Stimulated activated CD4-positive, alpha-beta T cell treated with anti-CD3 and anti-CD28 coated beads, Interleukin-2, amount 100 ng/mL, for 24 hours (primary cell): Measurements from ENCODE around the gene SLC46A3.

Experiments used
- DNase-seq, 2 donors: peaks; one replicate each; pipeline ENCODE4 v3.0.0-alpha.2; 2020

SLC46A3 gene

DNA sequence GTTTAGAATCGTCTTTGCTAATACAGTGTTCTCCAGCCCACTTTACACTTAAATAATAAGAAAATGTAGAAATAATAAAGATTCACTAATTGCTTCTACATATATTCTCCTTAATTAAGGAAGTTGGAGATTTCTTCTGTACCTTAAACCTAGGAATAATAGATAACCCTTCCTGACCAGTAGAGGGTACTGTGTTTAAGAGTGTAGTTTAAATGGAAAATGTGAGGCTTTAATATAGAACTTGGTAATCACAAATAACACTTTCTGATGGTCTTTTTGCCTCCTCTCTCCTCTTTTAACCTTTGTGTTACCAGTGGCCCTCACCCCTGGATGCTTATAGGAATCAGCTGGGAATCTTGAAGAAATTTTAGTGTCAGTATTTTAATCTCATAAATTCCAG is 39.1 kb downstream of the SLC46A3 start:
- DNase-seq: no peak

DNA sequence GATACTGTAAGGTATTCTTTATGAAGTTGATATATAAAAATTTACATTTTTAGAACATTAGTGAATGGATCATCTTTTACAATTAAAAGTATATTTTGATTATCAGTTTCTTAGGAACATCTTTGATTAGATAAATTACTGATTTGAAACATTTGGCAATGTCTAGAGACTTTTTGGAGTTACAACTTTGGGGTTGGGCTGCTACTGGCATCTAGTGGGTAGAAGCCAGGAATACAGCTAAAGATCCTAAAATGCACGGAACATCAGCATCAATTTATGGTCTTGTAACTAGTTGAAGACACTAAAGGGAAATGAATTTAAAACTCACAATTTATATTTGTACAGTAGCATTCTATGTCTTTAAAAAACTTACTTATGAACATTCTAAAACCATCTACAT is 40.0 kb downstream of the SLC46A3 start:
- DNase-seq: no peak

DNA sequence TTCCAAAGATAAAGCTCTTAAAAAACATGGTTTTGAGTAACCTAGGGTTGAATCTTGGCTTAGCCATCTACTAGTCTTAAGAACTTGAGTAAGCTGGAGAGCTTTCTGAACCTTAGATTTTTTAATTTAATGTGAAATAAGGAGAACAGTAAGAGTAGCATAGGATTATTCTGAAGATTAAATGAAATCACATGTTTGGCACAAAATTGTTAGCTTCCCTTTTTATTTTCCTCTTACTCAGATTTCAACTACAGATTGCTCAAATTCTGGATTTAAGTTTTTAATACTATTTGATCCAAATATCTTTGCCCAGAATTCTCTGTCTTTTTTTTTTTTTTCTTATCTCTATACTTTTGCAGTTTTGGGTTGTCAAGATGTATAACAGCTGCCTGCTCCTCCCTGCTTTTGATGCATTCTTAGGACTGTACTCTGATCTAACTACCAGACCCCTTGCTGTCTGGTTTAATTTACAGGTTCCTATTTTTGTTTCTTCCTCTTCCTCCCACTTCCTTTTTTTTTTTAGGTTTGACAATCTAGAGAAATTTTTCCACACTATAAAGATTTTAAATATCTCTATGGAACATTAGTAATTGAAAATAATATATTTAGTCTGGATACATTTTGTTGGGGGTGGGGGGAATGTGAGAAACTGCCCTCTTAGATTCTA is 47.5 kb downstream of the SLC46A3 start:
- no peak for DNase-seq

DNA sequence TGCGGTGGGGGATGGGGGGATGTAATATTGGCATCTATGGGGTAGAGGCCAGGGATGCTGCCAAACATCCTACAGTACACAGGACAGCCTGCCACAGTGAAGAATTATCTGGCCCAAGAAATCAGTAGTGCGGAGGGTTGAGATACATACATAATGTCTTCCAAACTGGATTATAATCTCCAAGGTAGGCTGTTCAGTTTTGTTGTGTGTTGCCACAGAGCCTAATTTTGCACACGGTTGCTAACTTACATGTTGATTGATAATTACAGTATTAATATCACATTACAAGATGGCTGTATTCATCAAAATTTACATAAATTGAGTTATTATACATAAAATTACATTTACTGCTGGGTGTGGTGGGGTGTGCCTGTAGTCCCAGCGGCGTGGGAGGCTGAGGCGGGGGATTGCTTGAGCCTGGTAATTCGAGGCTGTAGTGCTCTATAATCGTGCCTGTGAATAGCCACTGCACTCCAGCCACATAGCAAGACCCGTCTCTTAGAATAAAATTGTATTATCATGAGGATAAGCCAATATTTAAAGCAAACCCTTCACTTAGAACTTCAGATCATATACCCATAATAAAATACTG is 51.8 kb downstream of the SLC46A3 start:
- no peak for DNase-seq

DNA sequence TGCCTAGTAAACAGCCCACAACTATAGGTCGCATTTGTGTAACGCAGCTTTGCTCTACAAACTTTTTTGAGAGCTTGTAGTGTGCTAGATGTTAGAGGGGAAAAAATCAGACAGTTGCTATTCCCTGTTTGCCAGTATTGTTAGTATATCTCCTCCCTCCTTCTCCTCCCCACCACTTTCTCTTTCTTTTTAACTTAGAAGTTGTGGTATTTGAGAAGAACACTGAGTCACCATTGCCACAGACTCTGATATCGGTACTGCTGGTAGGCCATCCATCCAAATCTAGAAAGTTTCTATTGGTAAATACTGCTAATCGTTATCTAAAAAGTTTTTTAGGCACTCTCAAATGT is 59.2 kb downstream of the SLC46A3 start:
- DNase-seq: no peak

DNA sequence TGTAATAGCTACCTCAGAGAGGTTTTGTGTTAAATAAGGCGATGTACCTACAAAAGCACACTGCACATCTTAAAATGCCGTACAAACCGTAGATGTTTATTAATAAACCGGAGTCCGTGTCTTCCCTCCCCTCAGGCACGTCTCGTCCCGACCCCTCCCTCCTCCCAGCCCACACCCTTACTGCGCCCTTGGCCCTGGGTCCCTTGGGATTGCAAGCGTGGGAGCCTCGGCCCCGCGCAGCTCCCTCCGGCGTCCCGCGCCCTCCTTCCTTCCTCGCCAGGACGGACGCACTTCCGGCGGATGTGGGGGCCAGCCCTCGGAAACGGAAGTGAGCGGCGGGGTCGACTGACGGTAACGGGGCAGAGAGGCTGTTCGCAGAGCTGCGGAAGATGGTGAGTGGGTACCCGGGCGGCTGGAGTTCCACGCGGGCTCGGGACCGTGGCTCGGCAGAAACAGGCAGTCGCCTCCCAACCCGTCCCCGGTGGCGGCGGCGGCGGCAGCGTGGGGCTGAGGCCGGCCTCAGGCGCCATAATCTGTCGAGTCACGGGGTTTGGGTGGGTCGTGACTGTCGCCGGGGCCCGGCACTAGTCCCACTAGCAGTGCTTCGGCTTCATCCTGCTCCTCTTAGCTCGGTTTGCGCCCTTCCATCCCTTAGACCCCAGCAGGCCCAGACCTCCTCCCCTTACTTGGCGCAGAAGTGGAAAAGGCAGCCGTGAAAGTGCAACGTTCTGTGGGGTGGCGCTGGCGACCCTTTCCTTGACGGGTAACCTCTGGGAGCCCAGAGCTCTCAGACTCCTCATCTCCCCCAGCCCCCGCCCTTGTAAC is 59.8 kb downstream of the SLC46A3 start, which contains the start of gene POMP:
TSS of gene POMP (plus strand) at position 335 of the 825 bp plus-strand sequence. CDS start at position 390, 55 bp downstream.
- peak; percentile 93 to 94 for DNase-seq

DNA sequence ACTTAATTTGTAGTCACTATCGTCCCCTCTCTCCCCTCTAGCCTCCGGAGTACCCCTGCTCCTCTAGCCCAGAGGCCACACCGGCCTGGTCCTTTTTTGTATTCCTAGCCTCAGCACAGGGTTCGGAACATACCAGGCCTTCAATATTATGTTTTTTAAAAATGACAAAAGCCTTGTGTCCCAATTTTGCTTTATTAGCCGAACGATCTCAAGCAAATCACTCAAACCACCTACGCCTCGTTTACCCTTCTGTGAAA is 60.3 kb downstream of the SLC46A3 start:
- no peak for DNase-seq

DNA sequence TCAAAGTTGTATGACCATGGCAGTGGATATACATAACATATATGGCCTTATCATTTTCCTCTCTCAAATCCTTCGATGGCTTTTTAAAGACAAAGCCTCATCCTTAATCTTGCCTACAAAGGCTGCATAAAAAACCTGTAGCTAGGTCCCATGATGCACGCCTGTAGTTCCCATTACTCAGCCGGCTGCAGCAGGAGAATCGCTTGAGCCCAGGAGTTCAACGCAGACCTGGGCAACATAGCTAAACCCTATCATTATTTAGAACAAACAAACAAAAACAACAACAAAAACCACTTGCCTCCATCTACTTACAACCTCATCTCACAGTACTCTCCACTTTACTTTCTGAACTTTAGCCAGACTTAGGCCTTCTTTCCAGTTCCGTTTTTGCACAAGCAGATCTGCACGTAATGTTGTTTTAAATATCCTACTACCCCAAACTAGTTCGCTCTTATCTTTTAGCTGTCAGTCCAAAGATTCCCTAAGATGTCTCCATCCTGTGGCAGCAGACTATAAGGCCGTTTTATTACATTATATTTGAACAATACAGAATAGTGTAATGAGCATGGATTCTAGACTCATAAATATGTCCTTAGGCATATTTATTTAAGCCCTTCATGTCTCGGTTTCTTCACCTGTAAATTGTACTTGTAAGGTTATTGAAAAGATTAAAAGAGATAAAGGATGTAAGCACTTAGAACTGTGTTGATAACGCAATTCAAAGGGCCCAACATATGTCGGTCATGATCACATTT is 60.8 kb downstream of the SLC46A3 start:
- DNase-seq: no peak

DNA sequence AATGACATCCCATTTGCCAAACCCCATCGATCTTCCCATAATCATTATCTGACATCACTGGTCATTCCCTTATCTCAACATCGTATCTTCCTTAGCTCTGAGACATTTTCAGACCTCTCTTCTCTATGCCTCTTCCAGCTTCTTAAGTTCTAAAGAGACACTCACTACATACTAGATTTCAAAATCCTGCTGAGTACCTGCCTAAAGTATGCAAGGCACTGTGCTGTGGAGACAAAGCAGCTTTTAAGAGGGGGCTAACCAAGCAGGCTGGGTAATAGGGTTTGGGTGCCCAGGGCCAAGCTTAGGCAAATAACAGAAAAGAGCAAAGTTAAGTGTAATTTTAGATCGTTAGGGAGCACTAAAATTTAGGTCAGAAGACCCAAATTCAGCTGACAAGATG is 63.2 kb downstream of the SLC46A3 start:
- no peak for DNase-seq

DNA sequence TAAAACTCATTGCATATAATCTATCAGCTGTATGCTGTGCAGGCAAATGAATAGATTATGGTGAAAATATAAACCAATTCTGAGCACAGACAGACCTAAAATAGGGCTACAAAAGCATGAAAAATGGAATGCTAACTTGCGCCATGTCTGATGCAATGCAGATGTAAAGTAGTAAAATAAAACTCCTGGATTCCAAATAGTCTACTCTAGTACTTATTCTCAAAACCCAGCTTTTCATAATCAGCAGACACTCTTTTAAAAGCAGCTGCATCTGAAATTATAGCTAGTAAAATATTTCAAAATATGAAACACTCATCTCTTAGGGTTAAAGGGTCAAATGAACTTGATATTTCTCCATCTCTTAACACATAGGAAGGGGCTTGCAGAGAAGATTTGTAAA is 64.5 kb downstream of the SLC46A3 start:
- DNase-seq: no peak

DNA sequence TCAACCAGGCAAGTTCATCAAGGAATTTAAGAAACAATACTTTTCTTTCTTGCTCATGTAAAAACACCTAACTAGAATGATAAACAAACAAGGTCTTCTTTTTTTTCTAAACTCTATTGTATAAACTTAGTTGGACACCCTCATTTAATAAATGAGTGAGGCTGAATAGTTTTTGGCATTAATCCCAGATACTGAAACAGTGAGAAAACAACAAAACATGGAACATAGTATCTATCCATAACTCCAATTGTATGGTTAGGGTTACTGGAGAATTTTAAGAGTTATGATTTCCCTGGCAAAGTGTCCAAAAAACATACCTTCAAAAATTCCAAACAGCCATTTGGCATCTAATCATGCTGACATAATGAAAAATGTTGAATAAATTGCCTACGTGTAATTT is 65.7 kb downstream of the SLC46A3 start:
- DNase-seq: no peak

DNA sequence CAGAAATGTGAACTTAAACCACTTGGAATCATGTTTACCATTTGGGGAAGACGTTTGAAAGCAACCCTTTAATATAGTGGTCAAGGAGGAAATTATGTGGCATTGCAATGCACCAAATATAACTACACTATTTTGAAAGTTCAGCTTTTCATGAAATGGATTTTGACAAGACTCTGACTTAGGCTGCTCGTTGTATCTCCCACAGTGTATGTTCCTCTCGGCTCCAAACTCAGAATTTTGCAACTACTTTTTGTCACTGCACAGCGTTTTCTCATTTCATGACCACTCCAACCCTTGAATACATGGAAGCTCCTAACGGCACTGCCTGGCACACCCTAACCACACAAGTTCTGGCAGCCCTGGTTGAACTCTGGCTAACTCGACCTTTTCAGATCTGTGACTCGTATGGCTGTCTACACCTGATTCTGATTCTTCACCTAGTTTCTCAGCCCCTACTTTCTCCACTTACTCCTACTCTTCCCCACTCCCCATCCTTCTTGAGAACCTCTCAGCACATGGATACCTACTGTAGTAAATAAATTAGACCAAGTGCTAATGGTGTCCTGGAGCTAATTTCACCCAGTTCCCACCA is 66.9 kb downstream of the SLC46A3 start:
- DNase-seq: no peak

DNA sequence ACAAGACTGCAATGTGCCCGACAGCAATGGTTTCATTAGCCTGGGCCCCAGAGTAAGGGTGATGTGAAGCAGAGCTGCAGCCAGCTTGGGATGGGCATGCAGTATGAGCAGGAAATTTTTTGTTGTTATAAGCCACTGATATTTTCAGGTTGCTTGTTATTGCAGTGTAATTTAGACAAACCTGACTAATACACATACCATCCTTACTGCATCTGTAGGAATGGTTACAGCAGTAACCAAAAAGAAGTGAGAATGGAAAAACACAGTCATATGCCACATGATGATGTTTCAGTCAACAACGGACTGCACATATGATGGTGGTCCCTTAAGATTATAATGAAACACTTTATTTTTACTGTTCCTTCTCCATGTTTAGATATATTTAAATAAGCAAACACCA is 68.5 kb downstream of the SLC46A3 start:
- no peak for DNase-seq
